Measurements from ENCODE around the gene GTF3C1.

GRCh38 chr16:27522173-27522707 lies 27.5 kb downstream of the GTF3C1 start:
- TF ChIP-seq EP300 (IDR thresholded peaks at IDR 0.05; ENCODE audit: borderline replicate concordance in 1 of 2, low read depth in 2 of 2, low read length in 2 of 2) (no peak), NRF1 (IDR thresholded peaks at IDR 0.05; ENCODE audit: low read depth, low read length) (no peak), YY1 (IDR thresholded peaks at IDR 0.05; ENCODE audit: low read depth, low read length) (no peak), TEAD4 (IDR thresholded peaks at IDR 0.05; ENCODE audit: low read depth, low read length) (no peak), RXRA (IDR thresholded peaks at IDR 0.05; ENCODE audit: insufficient read depth, low read depth, low read length) (no peak), CTCF (IDR thresholded peaks at IDR 0.05; ENCODE audit: control extremely low read depth in 1 of 3, insufficient read depth in 1 of 3, low read depth in 1 of 3, low read length in 3 of 3) (no peak), POLR2A (IDR thresholded peaks at IDR 0.05; ENCODE audit: control extremely low read depth in 1 of 2, low read depth in 2 of 2, low read length in 2 of 2) (no peak), KDM4A (IDR thresholded peaks at IDR 0.05; ENCODE audit: low read depth, low read length, severe bottlenecking) (no peak), SIN3A (conservative IDR thresholded peaks at IDR 0.05 in 1 of 2, IDR thresholded peaks at IDR 0.05 in 1 of 2; ENCODE audit: low read depth in 1 of 2, low read length in 2 of 2) (no peak), CBX5 (IDR thresholded peaks at IDR 0.05; ENCODE audit: low read depth, low read length) (no peak), MAX (IDR thresholded peaks at IDR 0.05) (no peak), CEBPB (IDR thresholded peaks at IDR 0.05; ENCODE audit: low read depth, low read length) (no peak), ZNF274 (IDR thresholded peaks at IDR 0.05; ENCODE audit: borderline replicate concordance, extremely low read depth, low read length) (no peak)
